ENCODE measurements around the gene DOCK1. TPM values are rescaled to one million over a fixed set of nuclear protein-coding genes. Genes with fewer than 3 reads are reported as not detected.

The DOCK1 gene
- total RNA-seq, 1 donor from 2014 or later, result 72.6 TPM

DNA sequence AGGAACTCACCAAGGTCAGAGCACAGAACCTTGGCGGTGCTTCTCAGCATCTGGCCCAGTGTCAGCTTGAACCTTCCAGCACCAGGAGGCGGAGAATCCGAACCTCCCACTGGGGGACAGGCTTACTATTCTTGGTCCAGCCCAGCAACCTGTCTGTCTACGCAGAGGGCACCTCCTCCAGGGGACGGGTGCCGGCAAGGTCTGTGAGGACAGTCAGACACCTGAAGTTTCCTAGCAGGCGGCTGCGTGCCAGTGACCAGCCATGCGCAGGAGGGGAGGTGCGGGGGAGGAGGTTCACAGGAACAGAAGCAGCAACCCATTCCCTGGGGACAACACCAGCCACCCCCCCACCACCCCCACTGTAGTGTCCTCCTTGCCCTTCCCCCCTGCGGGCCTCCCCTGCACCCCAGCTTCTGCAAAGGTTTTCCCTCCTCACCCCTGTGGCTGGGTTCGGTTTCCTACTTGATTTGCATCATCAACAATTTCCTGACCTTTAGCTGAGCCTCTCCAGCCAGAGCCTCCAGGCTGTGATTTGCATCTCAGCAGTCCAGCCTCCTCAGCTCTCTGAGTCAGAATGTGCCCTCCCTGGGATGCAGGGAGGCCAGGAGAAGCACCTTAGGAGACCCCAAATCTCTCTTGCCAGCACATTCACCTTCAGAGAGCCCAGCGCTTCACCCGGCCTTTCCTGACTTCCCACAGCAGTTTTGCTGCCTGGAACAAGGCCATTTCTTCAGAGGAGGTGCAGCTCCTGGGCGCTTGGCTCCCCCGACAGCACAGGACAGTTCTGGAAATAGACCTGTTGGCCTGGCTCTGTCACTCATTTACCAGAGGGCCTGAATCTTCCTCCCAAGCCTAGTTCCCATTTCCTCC lies 536.4 kb downstream of the DOCK1 start:
- peaks cover 7% of the 10 kb centered on the region for H3K9me3 Mint-ChIP-seq
- TF ChIP-seq EZH2phosphoT487 (IDR thresholded peaks at IDR 0.05) (no peak), EZH2 (IDR thresholded peaks at IDR 0.05) (no peak)
- TF ChIP-seq, protein P1, sequence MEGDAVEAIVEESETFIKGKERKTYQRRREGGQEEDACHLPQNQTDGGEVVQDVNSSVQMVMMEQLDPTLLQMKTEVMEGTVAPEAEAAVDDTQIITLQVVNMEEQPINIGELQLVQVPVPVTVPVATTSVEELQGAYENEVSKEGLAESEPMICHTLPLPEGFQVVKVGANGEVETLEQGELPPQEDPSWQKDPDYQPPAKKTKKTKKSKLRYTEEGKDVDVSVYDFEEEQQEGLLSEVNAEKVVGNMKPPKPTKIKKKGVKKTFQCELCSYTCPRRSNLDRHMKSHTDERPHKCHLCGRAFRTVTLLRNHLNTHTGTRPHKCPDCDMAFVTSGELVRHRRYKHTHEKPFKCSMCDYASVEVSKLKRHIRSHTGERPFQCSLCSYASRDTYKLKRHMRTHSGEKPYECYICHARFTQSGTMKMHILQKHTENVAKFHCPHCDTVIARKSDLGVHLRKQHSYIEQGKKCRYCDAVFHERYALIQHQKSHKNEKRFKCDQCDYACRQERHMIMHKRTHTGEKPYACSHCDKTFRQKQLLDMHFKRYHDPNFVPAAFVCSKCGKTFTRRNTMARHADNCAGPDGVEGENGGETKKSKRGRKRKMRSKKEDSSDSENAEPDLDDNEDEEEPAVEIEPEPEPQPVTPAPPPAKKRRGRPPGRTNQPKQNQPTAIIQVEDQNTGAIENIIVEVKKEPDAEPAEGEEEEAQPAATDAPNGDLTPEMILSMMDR (IDR thresholded peaks at IDR 0.05), result no peak
- H3K36me3 ChIP-seq, result no peaks in the 10 kb centered on the region

DNA sequence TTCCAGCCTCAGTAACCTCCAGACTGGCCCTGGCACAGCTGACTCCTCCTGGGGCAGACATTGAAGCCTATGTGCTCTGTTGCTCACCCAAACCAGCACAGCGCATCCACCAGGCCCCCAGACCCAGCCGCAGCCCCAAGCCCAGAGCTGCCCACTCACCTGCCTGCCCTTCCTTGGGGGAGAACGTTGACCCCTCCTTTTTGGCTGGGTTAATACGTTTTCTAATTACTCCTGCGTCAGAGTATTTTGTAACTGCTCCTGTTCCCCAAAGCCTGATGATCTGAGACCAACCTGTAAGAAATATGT lies 536.9 kb downstream of the DOCK1 start:
- no peak for DNase-seq (ENCODE audit: low spot score)
- no peak overlapping the region for H3K9ac ChIP-seq
- Mint-ChIP-seq H3K4me3 (no peak overlapping the region), H3K27me3 (ENCODE audit: insufficient read depth, low read depth) (peaks cover 5% of the 10 kb centered on the region), H3K27ac (peak overlapping the region; percentile 48), H3K9me3 (peaks cover 7% of the 10 kb centered on the region), H3K4me1 (peaks cover 7% of the 10 kb centered on the region), H3K36me3 (peaks cover 63% of the 10 kb centered on the region)
- no peaks in the 10 kb centered on the region for H3K9me3 ChIP-seq (ENCODE audit: low read depth)
- peaks cover 4% of the 10 kb centered on the region for H3K4me1 ChIP-seq
- no peak for TF ChIP-seq EZH2 (IDR thresholded peaks at IDR 0.05)
- TF ChIP-seq, protein P1 (IDR thresholded peaks at IDR 0.05), result no peak
- H4K20me1 ChIP-seq (ENCODE audit: low read depth), result no peaks in the 10 kb centered on the region
- no peaks in the 10 kb centered on the region for H3K27me3 ChIP-seq
- no peak overlapping the region for H3K4me2 ChIP-seq
- no peaks in the 10 kb centered on the region for H3K36me3 ChIP-seq
- H3K4me3 ChIP-seq, result no peak overlapping the region
- no peaks in the 10 kb centered on the region for H3F3A ChIP-seq (ENCODE audit: low read depth)
- H3K79me2 ChIP-seq (ENCODE audit: low read depth), result no peaks in the 10 kb centered on the region
- no peak overlapping the region for H3K27ac ChIP-seq
- no peak overlapping the region for H2AFZ ChIP-seq (replicated peaks)

More for the DNA sequence above, 536.4 kb downstream of the DOCK1 start:
- Mint-ChIP-seq H3K4me3 (no peak overlapping the region), H3K4me1 (peaks cover 7% of the 10 kb centered on the region), H3K36me3 (peaks cover 62% of the 10 kb centered on the region), H3K27ac (no peak overlapping the region), H3K27me3 (ENCODE audit: insufficient read depth, low read depth) (peaks cover 5% of the 10 kb centered on the region)
- no peaks in the 10 kb centered on the region for H3F3A ChIP-seq (ENCODE audit: low read depth)
- peaks cover 4% of the 10 kb centered on the region for H3K4me1 ChIP-seq
- no peaks in the 10 kb centered on the region for H3K9me3 ChIP-seq (ENCODE audit: low read depth)
- H3K9ac ChIP-seq, result no peak overlapping the region
- no peaks in the 10 kb centered on the region for H3K79me2 ChIP-seq (ENCODE audit: low read depth)
- no peak overlapping the region for H2AFZ ChIP-seq (replicated peaks)
- H3K4me3 ChIP-seq, result no peak overlapping the region
- no peak overlapping the region for H3K4me2 ChIP-seq
- H3K27me3 ChIP-seq, result no peaks in the 10 kb centered on the region
- H3K27ac ChIP-seq, result no peak overlapping the region
- H4K20me1 ChIP-seq (ENCODE audit: low read depth), result no peaks in the 10 kb centered on the region
- peak; percentile 9 for DNase-seq (ENCODE audit: low spot score)

DNA sequence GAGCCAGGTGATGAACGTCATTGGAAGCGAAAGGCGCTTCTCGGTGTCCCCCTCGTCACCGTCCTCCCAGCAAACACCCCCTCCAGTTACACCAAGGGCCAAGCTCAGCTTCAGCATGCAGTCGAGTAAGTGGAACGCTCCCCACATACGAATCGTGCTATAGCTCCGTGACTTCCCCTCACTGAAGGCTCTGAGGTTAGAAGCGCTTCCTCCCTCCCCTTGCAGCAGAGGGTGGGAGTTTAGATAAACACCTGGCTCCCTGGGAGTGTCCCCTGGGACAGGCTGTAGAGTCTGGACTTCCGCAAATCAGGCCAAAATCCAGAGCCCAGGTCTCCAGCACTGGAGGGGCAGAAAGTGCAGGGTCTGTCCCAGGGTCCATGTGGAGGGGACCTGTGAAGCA lies 538.9 kb downstream of the DOCK1 start:
- Histone ChIP-seq H3K9ac (no peak overlapping the region), H3K4me3 (no peak overlapping the region), H3F3A (ENCODE audit: low read depth) (no peaks in the 10 kb centered on the region), H3K4me2 (no peak overlapping the region), H3K27me3 (no peaks in the 10 kb centered on the region), H3K9me3 (ENCODE audit: low read depth) (no peaks in the 10 kb centered on the region), H2AFZ (replicated peaks) (no peak overlapping the region), H3K27ac (no peak overlapping the region), H3K79me2 (ENCODE audit: low read depth) (no peaks in the 10 kb centered on the region), H3K4me1 (peaks cover 4% of the 10 kb centered on the region), H3K36me3 (no peaks in the 10 kb centered on the region), H4K20me1 (ENCODE audit: low read depth) (no peaks in the 10 kb centered on the region)
- peaks cover 5% of the 10 kb centered on the region for H3K27me3 Mint-ChIP-seq (ENCODE audit: insufficient read depth, low read depth)
- TF ChIP-seq, protein P1 (IDR thresholded peaks at IDR 0.05), result no peak
- TF ChIP-seq EZH2phosphoT487 (IDR thresholded peaks at IDR 0.05) (no peak), EZH2 (IDR thresholded peaks at IDR 0.05) (no peak)
- peaks cover 61% of the 10 kb centered on the region for H3K36me3 Mint-ChIP-seq
- H3K4me3 Mint-ChIP-seq, result no peak overlapping the region
- no peak for DNase-seq (ENCODE audit: low spot score)
- peaks cover 7% of the 10 kb centered on the region for H3K9me3 Mint-ChIP-seq
- H3K27ac Mint-ChIP-seq, result no peak overlapping the region
- H3K4me1 Mint-ChIP-seq, result peaks cover 7% of the 10 kb centered on the region
